ENCODE results near the gene CACNA1C.
A peak's percentile ranks its signal among the peaks of the same experiment; 100 is the strongest.

Gene CACNA1C

DNA sequence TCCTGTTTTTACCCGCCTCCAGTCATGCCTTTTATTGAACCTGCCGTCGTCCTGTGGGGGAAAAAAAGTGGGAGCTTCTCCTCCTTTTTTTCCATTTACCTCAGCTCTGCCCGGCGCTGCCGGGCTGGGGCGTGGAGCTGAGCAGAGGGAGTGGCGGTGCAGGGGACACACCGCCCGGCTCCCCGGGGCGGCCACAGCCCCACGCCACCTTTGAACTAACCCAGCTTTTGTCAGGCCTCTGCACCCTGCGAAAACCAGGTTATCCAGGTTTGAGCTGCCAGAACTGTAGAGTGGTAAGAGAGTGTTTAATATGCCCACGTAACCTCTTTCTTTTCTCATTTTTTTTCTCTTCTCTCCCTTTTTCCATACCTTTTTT lies 581.0 kb downstream of the CACNA1C start:
- DNase-seq (ENCODE audit: low read depth in 2 of 3, low spot score in 2 of 3): no peak

GRCh38 chr12:2634471-2634870 lies 581.7 kb downstream of the CACNA1C start:
- DNase-seq (ENCODE audit: low read depth in 2 of 3, low spot score in 2 of 3): no peak

DNA sequence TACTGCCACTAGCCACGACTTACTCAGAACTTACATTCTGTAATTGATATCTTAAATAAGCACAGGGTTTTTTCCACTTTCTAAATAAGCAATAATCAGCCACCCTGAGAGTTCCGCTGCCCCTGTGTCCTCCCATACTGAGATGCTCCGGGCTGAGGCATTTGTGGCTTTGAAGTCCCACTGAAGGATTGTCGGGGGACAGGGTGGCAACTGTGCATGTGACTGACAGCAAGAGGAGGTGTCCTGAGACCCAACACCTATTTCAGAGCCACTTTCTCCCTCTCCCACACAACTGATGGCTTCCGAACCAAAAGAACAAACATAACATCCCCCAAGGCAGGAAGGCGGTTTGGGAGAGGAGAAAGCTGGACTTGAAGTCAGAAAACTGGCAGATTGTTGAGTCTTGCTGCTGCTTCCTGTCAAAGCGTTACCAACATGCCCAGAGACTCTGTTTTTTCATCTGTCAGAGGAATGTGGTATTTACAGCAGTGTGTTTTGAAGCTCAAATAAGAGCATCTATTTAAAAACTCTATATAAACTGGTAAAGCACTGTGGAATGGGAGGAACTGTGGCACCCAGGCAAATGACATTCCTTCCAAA lies 584.1 kb downstream of the CACNA1C start:
- DNase-seq (ENCODE audit: low read depth in 2 of 3, low spot score in 2 of 3): no peak

DNA sequence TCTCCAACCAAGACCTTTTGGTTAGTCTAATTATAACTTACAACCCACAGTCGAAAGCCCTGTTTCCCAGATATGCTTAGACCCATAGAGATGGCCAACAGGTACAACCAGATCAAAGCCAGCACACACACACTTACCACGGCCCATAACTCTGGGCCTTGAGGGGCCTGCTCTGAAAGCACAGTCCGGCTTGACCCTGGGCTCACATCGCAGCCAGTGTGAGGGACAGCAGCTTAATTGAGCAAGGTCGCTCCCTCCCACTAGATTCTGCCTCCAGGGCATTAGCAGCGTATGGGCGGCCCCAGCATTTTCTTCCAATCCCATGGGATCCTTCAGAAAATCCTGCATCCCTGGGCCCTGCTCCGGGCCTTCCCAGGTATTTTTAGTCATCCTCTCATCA lies 584.6 kb downstream of the CACNA1C start:
- DNase-seq (ENCODE audit: low read depth in 2 of 3, low spot score in 2 of 3): no peak

DNA sequence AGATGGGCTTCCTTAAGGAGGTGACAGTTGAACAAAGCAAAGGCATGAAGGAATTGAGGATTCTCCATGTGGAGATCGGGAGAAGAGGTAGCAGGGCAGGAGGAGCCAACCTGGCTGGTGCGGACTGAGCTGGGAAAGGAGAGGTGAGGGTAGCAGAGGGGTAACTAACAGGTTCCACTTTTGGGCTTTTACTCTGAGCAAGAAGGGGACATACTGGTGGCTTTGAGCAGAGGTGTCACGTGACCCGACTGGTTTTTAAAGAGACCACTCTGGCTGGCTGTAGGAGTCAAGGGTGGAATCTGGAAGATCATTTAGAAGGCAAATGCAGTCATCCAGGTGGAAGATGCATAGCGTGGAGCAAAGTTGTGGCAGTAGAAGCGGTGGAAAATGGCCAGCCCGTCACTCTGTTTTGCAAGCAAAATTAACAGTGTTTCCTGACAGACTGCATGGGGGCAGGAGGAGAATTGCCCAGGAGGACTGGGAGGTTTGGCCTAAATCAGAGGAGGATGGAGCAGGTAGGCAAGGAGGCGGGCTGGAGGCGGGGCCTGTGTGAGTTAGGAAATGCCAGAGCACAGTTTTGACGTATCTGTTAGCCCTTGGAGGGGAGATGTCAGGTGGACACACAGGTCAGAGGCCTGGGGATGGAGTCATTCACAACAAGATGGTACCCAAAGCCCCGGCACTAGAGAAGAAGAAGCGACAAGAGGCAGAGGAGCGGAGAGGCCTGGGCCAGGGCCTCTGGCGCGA lies 585.7 kb downstream of the CACNA1C start:
- no peak for DNase-seq (ENCODE audit: low read depth in 2 of 3, low spot score in 2 of 3)

GRCh38 chr12:2639020-2639298 lies 586.2 kb downstream of the CACNA1C start:
- no peak for DNase-seq (ENCODE audit: low read depth in 2 of 3, low spot score in 2 of 3)

DNA sequence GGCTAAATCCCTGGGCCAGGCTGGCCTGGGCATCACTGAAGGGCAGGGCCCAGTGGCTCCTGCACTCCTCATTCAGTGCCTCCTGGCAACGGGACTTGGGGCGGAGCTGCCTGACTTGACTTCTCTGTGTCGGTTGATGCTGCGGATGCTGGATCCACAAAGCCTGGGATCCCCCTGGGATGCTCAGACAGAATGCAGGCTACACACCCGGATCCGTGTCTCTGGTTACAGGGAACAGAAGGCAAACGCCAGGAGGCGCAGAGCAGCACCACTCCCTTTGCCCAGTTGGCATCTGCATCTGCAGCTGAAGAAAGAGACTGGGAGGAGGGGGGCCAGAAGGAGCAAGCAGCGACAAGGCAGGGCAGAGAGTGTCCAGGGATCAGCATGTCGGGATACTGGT lies 587.5 kb downstream of the CACNA1C start:
- no peak for DNase-seq (ENCODE audit: low read depth in 2 of 3, low spot score in 2 of 3)

- DNase-seq (ENCODE audit: low read depth in 2 of 3, low spot score in 2 of 3): peak in 1 of 3 experiments; percentile 8
Observed at GRCh38 chr12:2640709-2641108, 587.9 kb downstream of the CACNA1C start.

GRCh38 chr12:2641207-2641606 lies 588.4 kb downstream of the CACNA1C start:
- no peak for DNase-seq (ENCODE audit: low read depth in 2 of 3, low spot score in 2 of 3)

GRCh38 chr12:2641761-2642160 lies 589.0 kb downstream of the CACNA1C start:
- DNase-seq (ENCODE audit: low read depth in 2 of 3, low spot score in 2 of 3): no peak

GRCh38 chr12:2642176-2642892 lies 589.5 kb downstream of the CACNA1C start:
- DNase-seq (ENCODE audit: low read depth in 2 of 3, low spot score in 2 of 3): no peak

- DNase-seq (ENCODE audit: low read depth in 2 of 3, low spot score in 2 of 3): no peak
Observed at GRCh38 chr12:2642896-2643425, 590.2 kb downstream of the CACNA1C start.

DNA sequence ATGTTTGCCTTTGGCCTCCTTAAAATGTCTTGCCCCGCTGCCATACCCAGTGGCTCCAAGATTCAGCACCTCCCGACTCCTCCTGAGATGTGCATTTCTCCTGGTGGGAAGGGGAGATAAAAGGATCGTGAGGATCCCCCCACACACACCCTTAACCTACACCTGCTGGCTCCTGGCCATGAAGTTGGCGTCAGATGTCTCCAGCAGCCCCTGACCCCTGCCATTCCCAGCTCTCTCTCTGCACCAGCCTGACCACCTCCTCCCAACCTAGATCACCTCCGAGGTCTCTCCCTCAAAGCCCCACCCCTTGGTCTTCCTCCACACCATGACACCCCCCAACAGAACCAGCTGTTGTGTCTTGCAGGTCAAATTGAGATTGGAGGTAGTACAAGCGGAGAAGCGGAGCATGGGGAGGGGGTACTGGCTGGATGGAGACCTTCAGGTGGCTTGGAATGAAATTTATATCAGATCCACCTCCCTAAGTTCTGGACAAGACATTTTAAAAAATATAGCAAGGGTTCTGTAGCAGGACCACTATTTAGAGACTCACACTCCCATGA lies 590.9 kb downstream of the CACNA1C start:
- no peak for DNase-seq (ENCODE audit: low read depth in 2 of 3, low spot score in 2 of 3)

GRCh38 chr12:2644683-2645405 lies 592.1 kb downstream of the CACNA1C start:
- no peak for DNase-seq (ENCODE audit: low read depth in 2 of 3, low spot score in 2 of 3)

DNA sequence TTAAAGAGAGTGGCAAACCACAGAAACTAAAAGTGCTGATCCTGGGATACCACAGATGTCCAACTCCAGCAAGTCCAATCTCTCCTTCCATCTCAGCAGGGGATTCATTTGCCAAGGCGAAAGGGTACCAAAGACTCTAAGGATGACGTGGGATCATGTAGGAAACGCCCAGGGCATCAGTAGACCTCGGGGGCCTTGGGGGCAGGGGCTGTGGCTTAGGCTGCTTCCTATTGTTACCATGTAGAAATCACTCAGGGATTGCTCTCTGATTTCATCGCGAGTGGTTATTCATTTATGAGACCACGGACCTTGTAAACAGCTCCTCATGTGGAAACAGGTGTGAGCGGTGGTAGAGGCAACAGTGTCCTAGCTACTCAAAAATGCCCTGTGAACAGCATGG lies 592.7 kb downstream of the CACNA1C start:
- DNase-seq (ENCODE audit: low read depth in 2 of 3, low spot score in 2 of 3): no peak

DNA sequence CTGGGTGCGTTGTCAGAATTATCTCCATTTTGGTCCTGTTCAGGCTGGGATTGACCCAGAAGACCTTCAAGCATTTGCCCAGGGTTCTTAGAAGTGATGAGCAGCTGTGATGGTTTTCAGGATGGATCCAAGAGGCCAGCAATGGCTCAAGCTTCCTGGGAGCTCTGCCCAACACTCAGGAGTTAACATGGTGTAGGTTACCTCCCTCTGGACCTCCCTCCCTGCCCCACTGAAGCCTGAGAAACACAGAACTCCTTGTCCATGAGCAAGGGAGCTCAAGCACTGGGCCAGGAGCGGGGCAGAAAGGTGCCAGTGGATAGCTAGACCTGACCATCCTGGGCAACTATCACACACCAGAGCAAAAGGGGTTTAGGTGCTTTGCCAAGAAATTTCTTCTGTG lies 593.6 kb downstream of the CACNA1C start:
- no peak for DNase-seq (ENCODE audit: low read depth in 2 of 3, low spot score in 2 of 3)

GRCh38 chr12:2647186-2647585 lies 594.4 kb downstream of the CACNA1C start:
- no peak for DNase-seq (ENCODE audit: low read depth in 2 of 3, low spot score in 2 of 3)

- DNase-seq (ENCODE audit: low read depth in 2 of 3, low spot score in 2 of 3): no peak
Observed at GRCh38 chr12:2648406-2648805, 595.6 kb downstream of the CACNA1C start.

GRCh38 chr12:2649201-2650030 lies 596.6 kb downstream of the CACNA1C start:
- no peak for DNase-seq (ENCODE audit: low read depth in 2 of 3, low spot score in 2 of 3)

- no peak for DNase-seq (ENCODE audit: low read depth in 2 of 3, low spot score in 2 of 3)
Observed at GRCh38 chr12:2650261-2651067, 597.7 kb downstream of the CACNA1C start.
